ENCODE results near the gene CAPN13. TPM values are rescaled to one million over a fixed set of nuclear protein-coding genes. Genes with fewer than 3 reads are reported as not detected.

Gene CAPN13
- total and polyA plus RNA-seq, 10 of the 15 experiments (the other 5 are each of a cell fraction or from before 2014, with no cell fraction given), result 0.03 to 0.10 (median 0.06) TPM; not detected in 7

DNA sequence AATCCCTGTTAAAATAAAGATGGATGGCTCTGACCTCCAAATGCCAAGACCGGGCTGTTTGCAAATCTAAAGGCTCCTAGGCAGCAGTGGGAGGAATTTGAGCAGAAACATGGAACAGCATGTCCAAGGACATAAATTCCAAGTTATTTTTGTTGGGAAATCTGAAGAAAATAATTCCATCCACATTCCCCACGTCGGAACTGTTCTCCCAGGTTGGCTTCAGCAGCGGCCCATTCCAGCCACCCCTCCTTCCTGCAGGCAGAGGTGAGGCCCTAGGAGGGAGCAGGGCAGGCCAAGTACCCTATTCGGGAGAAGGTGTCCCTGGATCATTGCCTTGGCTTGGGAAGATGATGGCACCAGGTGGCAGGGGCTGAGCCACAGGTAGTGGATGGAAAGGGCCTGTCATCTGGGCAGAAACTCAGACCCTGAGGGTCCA, 117.1 kb downstream of the CAPN13 start:
- no peak for FAIRE-seq
- RAD21 ChIA-PET (ENCODE audit: unreplicated experiment), result no interaction called here
- in situ Hi-C loops (cut with MboI), result no loop called here

More for the DNA sequence above, 117.1 kb downstream of the CAPN13 start:
- no TSS peak for BruUV-seq (replicated peaks)
- Histone ChIP-seq H3K36me3 (ENCODE audit: control insufficient read depth in 2 of 2, insufficient read depth in 2 of 2, low read length in 1 of 2) (no peaks in the 10 kb centered on the region), H3K79me2 (ENCODE audit: control insufficient read depth, insufficient read depth, low read length) (no peaks in the 10 kb centered on the region), H3K4me1 (ENCODE audit: control insufficient read depth, insufficient read depth, low read length) (no peaks in the 10 kb centered on the region), H3K9ac (ENCODE audit: control insufficient read depth, insufficient read depth, low read length) (no peak overlapping the region), H3K4me3 (no peak overlapping the region), H3K27me3 (replicated peaks in 1 of 2; ENCODE audit: control insufficient read depth in 2 of 2, insufficient read depth in 2 of 2, low read length in 1 of 2) (no peaks in the 10 kb centered on the region; a peak in 1 of 4 replicates), H3K4me2 (ENCODE audit: control insufficient read depth, insufficient read depth) (no peak overlapping the region), H3K9me3 (replicated peaks; ENCODE audit: control insufficient read depth, insufficient read depth, low read length) (no peaks in the 10 kb centered on the region), H2AFZ (ENCODE audit: control insufficient read depth, low read depth, low read length) (no peak overlapping the region), H3K27ac (ENCODE audit: control insufficient read depth, insufficient read depth) (no peak overlapping the region), H4K20me1 (ENCODE audit: control insufficient read depth, insufficient read depth) (no peaks in the 10 kb centered on the region)
- ATAC-seq (no peak), DNase-seq (ENCODE audit: low read depth, low spot score) (no peak)
- ChIA-PET CTCF (interaction anchor here (2.0 to 2.3 kb wide), 2 partner anchors 482 to 525 kb away, joined by 5 to 10 read pairs; no protein-coding TSS in a partner anchor), SMC1A (ENCODE audit: uncharacterized antibody, unreplicated experiment) (interaction anchor here (1.3 to 2.6 kb wide), 3 partner anchors 355 to 526 kb away, joined by 3 to 10 read pairs (median 4); no protein-coding TSS in a partner anchor), POLR2A (no interaction called here)
- TF ChIP-seq MEF2B (IDR thresholded peaks at IDR 0.05; ENCODE audit: partially characterized antibody, poor library complexity, severe bottlenecking), result no peak
- no peak for TF ChIP-seq BACH1 (IDR thresholded peaks at IDR 0.05; ENCODE audit: borderline replicate concordance)
- no peak for TF ChIP-seq PML (IDR thresholded peaks at IDR 0.05; ENCODE audit: low read length)
- TF ChIP-seq, protein P1, sequence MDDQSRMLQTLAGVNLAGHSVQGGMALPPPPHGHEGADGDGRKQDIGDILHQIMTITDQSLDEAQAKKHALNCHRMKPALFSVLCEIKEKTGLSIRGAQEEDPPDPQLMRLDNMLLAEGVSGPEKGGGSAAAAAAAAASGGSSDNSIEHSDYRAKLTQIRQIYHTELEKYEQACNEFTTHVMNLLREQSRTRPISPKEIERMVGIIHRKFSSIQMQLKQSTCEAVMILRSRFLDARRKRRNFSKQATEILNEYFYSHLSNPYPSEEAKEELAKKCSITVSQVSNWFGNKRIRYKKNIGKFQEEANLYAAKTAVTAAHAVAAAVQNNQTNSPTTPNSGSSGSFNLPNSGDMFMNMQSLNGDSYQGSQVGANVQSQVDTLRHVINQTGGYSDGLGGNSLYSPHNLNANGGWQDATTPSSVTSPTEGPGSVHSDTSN (IDR thresholded peaks at IDR 0.05; ENCODE audit: insufficient replicate concordance, low read depth, low read length), result no peak
- no peak for TF ChIP-seq ESRRA (IDR thresholded peaks at IDR 0.05; ENCODE audit: low read length)
- TF ChIP-seq BHLHE40 (IDR thresholded peaks at IDR 0.05; ENCODE audit: borderline replicate concordance in 1 of 2, low read depth in 2 of 2, low read length in 1 of 2), result no peak
- no peak for TF ChIP-seq GATAD2B (conservative IDR thresholded peaks at IDR 0.05; ENCODE audit: low read depth)
- no peak for TF ChIP-seq NR2C1 (IDR thresholded peaks at IDR 0.05)
- TF ChIP-seq, protein P2, sequence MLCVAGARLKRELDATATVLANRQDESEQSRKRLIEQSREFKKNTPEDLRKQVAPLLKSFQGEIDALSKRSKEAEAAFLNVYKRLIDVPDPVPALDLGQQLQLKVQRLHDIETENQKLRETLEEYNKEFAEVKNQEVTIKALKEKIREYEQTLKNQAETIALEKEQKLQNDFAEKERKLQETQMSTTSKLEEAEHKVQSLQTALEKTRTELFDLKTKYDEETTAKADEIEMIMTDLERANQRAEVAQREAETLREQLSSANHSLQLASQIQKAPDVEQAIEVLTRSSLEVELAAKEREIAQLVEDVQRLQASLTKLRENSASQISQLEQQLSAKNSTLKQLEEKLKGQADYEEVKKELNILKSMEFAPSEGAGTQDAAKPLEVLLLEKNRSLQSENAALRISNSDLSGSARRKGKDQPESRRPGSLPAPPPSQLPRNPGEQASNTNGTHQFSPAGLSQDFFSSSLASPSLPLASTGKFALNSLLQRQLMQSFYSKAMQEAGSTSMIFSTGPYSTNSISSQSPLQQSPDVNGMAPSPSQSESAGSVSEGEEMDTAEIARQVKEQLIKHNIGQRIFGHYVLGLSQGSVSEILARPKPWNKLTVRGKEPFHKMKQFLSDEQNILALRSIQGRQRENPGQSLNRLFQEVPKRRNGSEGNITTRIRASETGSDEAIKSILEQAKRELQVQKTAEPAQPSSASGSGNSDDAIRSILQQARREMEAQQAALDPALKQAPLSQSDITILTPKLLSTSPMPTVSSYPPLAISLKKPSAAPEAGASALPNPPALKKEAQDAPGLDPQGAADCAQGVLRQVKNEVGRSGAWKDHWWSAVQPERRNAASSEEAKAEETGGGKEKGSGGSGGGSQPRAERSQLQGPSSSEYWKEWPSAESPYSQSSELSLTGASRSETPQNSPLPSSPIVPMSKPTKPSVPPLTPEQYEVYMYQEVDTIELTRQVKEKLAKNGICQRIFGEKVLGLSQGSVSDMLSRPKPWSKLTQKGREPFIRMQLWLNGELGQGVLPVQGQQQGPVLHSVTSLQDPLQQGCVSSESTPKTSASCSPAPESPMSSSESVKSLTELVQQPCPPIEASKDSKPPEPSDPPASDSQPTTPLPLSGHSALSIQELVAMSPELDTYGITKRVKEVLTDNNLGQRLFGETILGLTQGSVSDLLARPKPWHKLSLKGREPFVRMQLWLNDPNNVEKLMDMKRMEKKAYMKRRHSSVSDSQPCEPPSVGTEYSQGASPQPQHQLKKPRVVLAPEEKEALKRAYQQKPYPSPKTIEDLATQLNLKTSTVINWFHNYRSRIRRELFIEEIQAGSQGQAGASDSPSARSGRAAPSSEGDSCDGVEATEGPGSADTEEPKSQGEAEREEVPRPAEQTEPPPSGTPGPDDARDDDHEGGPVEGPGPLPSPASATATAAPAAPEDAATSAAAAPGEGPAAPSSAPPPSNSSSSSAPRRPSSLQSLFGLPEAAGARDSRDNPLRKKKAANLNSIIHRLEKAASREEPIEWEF (IDR thresholded peaks at IDR 0.05; ENCODE audit: insufficient replicate concordance, low read depth, low read length), result no peak
- TF ChIP-seq EP300 (IDR thresholded peaks at IDR 0.05; ENCODE audit: borderline replicate concordance in 1 of 2, control insufficient read depth in 1 of 2, low read depth in 2 of 2, low read length in 2 of 2), result no peak
- no peak for TF ChIP-seq ZBED1 (IDR thresholded peaks at IDR 0.05; ENCODE audit: borderline replicate concordance)
- TF ChIP-seq SMAD1 (IDR thresholded peaks at IDR 0.05; ENCODE audit: low read depth, partially characterized antibody), result no peak
- TF ChIP-seq, protein P3, sequence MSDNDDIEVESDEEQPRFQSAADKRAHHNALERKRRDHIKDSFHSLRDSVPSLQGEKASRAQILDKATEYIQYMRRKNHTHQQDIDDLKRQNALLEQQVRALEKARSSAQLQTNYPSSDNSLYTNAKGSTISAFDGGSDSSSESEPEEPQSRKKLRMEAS (IDR thresholded peaks at IDR 0.05; ENCODE audit: low read depth, low read length), result no peak
- TF ChIP-seq, protein P4, sequence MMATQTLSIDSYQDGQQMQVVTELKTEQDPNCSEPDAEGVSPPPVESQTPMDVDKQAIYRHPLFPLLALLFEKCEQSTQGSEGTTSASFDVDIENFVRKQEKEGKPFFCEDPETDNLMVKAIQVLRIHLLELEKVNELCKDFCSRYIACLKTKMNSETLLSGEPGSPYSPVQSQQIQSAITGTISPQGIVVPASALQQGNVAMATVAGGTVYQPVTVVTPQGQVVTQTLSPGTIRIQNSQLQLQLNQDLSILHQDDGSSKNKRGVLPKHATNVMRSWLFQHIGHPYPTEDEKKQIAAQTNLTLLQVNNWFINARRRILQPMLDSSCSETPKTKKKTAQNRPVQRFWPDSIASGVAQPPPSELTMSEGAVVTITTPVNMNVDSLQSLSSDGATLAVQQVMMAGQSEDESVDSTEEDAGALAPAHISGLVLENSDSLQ (IDR thresholded peaks at IDR 0.05), result no peak
- no peak for TF ChIP-seq SIX5 (IDR thresholded peaks at IDR 0.05; ENCODE audit: low read depth, low read length, severe bottlenecking)
- TF ChIP-seq LARP7 (IDR thresholded peaks at IDR 0.05), result no peak
- intact Hi-C loops (cut with micrococcal nuclease; ENCODE audit: unreplicated experiment), result loop anchor here (5.0 kb wide), 1 partner anchor 483 kb away; no protein-coding TSS in a partner anchor
- WGBS (ENCODE audit: insufficient coverage, insufficient replicate concordance, low lambda C conversion rate, missing lambda C conversion rate), result 17% methylated on average over 5 of the region's 5 CpGs

All from GM12878 (cell line).